ENCODE results near the gene URB1.

DNA sequence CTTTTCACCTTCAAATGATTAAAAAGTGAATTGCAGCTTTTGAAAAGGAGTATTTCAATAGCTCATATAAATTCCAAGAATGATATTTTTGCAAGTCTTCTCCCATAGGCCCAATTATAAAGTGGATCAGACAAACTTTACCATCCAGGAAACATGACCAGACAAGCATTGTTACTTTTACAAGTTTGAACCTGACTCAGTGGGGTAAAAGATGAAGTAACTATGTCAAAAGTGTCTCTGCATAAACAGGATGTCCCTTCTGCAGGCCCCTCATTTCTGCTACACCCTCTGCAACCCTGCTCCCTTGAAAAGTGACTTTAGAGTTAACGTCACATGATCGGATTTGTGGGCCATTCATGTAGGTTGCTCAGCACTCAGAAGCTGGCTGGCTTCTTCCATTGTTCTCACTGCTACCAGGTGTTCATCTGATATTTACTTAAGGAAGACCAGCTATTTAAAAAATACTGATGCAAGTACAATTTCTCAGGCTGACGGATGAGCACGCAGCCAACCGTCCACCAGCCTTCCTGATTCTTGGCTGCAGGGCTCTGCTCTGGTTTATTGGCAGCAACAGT, 32.3 kb downstream of the URB1 start:
- no peak for TF ChIP-seq POLR2A (IDR thresholded peaks at IDR 0.05; ENCODE audit: low read depth, low read length)
- TF ChIP-seq, protein P1, sequence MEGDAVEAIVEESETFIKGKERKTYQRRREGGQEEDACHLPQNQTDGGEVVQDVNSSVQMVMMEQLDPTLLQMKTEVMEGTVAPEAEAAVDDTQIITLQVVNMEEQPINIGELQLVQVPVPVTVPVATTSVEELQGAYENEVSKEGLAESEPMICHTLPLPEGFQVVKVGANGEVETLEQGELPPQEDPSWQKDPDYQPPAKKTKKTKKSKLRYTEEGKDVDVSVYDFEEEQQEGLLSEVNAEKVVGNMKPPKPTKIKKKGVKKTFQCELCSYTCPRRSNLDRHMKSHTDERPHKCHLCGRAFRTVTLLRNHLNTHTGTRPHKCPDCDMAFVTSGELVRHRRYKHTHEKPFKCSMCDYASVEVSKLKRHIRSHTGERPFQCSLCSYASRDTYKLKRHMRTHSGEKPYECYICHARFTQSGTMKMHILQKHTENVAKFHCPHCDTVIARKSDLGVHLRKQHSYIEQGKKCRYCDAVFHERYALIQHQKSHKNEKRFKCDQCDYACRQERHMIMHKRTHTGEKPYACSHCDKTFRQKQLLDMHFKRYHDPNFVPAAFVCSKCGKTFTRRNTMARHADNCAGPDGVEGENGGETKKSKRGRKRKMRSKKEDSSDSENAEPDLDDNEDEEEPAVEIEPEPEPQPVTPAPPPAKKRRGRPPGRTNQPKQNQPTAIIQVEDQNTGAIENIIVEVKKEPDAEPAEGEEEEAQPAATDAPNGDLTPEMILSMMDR (IDR thresholded peaks at IDR 0.05; ENCODE audit: extremely low read depth in 1 of 2, insufficient read depth in 1 of 2, low read depth in 1 of 2, low read length in 2 of 2), result no peak
- TF ChIP-seq EZH2 (IDR thresholded peaks at IDR 0.05; ENCODE audit: borderline replicate concordance, low read depth, low read length, severe bottlenecking), result no peak
- no peak for TF ChIP-seq FOS (IDR thresholded peaks at IDR 0.05; ENCODE audit: borderline replicate concordance, insufficient read depth, low read length)

Measured in endothelial cell of umbilical vein (primary cell).